HepG2 (cell line): ENCODE results near the gene TTBK1. TPM values are rescaled to one million over a fixed set of nuclear protein-coding genes. Genes with fewer than 3 reads are reported as not detected.
A peak's percentile ranks its signal among the peaks of the same experiment; 100 is the strongest.

ENCODE experiments used
- ARID3A ChIP-seq: IDR thresholded peaks from 2 replicates; pipeline ENCODE4 v1.6.1; 2012; ENCODE audit warnings: low read depth, low read length, improper control_type of control experiment
- GFI1 ChIP-seq: sonication (generic); formaldehyde crosslinking; IDR thresholded peaks from 2 replicates; pipeline ENCODE4 v1.5.0; 2020; ENCODE audit warnings: missing genetic modification reagents, mild to moderate bottlenecking, borderline replicate concordance
- GMEB1 ChIP-seq: sonication (generic); formaldehyde crosslinking; IDR thresholded peaks from 2 replicates; pipeline ENCODE4 v1.5.1; 2020; ENCODE audit warnings: missing genetic modification reagents, mild to moderate bottlenecking, borderline replicate concordance
- KDM6A ChIP-seq: IDR thresholded peaks from 2 replicates; pipeline ENCODE4 v1.6.1; 2016; ENCODE audit warnings: low read depth
- KLF6 ChIP-seq: IDR thresholded peaks from 2 replicates; pipeline ENCODE4 v1.8.0; 2016; ENCODE audit warnings: missing biosample characterization, missing genetic modification reagents
- MED13 ChIP-seq: sonication (generic); formaldehyde crosslinking; IDR thresholded peaks from 2 replicates; pipeline ENCODE4 v1.5.0; 2020; ENCODE audit warnings: missing genetic modification reagents
- PRMT3 ChIP-seq: sonication (generic); formaldehyde crosslinking; IDR thresholded peaks from 2 replicates; pipeline ENCODE4 v1.8.1; 2022; ENCODE audit warnings: low read depth, mild to moderate bottlenecking, moderate library complexity, missing genetic modification reagents, borderline replicate concordance
- RAD51 ChIP-seq: fragments of 450-650 bp; IDR thresholded peaks from 2 replicates; pipeline ENCODE4 v1.6.1; 2016; ENCODE audit warnings: borderline replicate concordance
- RERE ChIP-seq: IDR thresholded peaks from 2 replicates; pipeline ENCODE4 v1.6.1; 2016; ENCODE audit warnings: low read depth, missing genetic modification reagents, missing compliant biosample characterization
- RXRA ChIP-seq: sonication (generic); formaldehyde crosslinking; IDR thresholded peaks from 2 replicates; pipeline ENCODE4 v1.5.1; 2020; ENCODE audit warnings: missing genetic modification reagents
- SAFB2 ChIP-seq: sonication (generic); formaldehyde crosslinking; IDR thresholded peaks from 2 replicates; pipeline ENCODE4 v1.5.1; 2020; ENCODE audit warnings: missing genetic modification reagents, low read depth, mild to moderate bottlenecking, borderline replicate concordance
- SP140L ChIP-seq: sonication (generic); formaldehyde crosslinking; IDR thresholded peaks from 2 replicates; pipeline ENCODE4 v1.4.0; 2020; ENCODE audit warnings: missing genetic modification reagents, borderline replicate concordance
- ZKSCAN1 ChIP-seq: fragments of 150-350 bp; IDR thresholded peaks from 2 replicates; pipeline ENCODE4 v1.6.1; 2014; ENCODE audit warnings: low read length
- ZMYM4 ChIP-seq: sonication (generic); formaldehyde crosslinking; IDR thresholded peaks from 2 replicates; pipeline ENCODE4 v1.8.1; 2023; ENCODE audit warnings: mild to moderate bottlenecking, missing genetic modification reagents
- ZNF180 ChIP-seq: sonication (generic); formaldehyde crosslinking; IDR thresholded peaks from 2 replicates; pipeline ENCODE4 v1.4.0; 2020; ENCODE audit warnings: low read depth, missing genetic modification reagents, borderline replicate concordance
- ZNF205 ChIP-seq: IDR thresholded peaks from 2 replicates; pipeline ENCODE4 v1.6.1; 2018; ENCODE audit warnings: missing biosample characterization, missing genetic modification reagents
- ZNF3 ChIP-seq: IDR thresholded peaks from 2 replicates; pipeline ENCODE4 v1.7.0; 2017; ENCODE audit warnings: inconsistent platforms
- ZNF460 ChIP-seq: sonication (generic); formaldehyde crosslinking; IDR thresholded peaks from 2 replicates; pipeline ENCODE4 v1.5.1; 2020; ENCODE audit warnings: missing genetic modification reagents, mild to moderate bottlenecking, borderline replicate concordance
- ZNF572 ChIP-seq: sonication (generic); formaldehyde crosslinking; IDR thresholded peaks from 2 replicates; pipeline ENCODE4 v1.5.1; 2020; ENCODE audit warnings: mild to moderate bottlenecking, missing genetic modification reagents
- ZNF674 ChIP-seq: sonication (generic); formaldehyde crosslinking; IDR thresholded peaks from 2 replicates; pipeline ENCODE4 v1.5.0; 2020; ENCODE audit warnings: low read depth, mild to moderate bottlenecking, missing genetic modification reagents
- ZNF709 ChIP-seq: sonication (generic); formaldehyde crosslinking; IDR thresholded peaks from 2 replicates; pipeline ENCODE4 v1.5.0; 2020; ENCODE audit warnings: mild to moderate bottlenecking, missing genetic modification reagents
- ZNF773 ChIP-seq: sonication (generic); formaldehyde crosslinking; IDR thresholded peaks from 2 replicates; pipeline ENCODE4 v1.4.0; 2020; ENCODE audit warnings: missing genetic modification reagents, borderline replicate concordance
- ZNF780A ChIP-seq: sonication (generic); formaldehyde crosslinking; IDR thresholded peaks from 2 replicates; pipeline ENCODE4 v1.8.0; 2022; ENCODE audit warnings: mild to moderate bottlenecking, missing genetic modification reagents, moderate library complexity
- polyA plus RNA-seq, 8 experiments: library from polyadenylated mRNA; depleted of rRNA in 3 of 8; stranded (reverse) in 7 of 8; unstranded in 1 of 8; fragments of >200 nt; fragmentation: Illumina TruSeq in 4 of 8; extraction: Trizol in 4 of 8; gene quantifications; 2 replicates each; pipeline versions ENCODE4 v1.2.1 to v1.2.3, GENCODE V29; 2011 to 2016; ENCODE audit warnings: low read depth in 4 of 8, missing spikeins in 1 of 8, mixed read lengths in 1 of 8; ENCODE audit not compliant: insufficient read depth in 1 of 8
- total RNA-seq, 5 experiments: library from RNA; depleted of rRNA; stranded (reverse); fragments of >200 nt; fragmentation: Illumina TruSeq; extraction: Trizol; gene quantifications; 2 replicates each; pipeline ENCODE4 v1.2.3, GENCODE V29; 2016; ENCODE audit warnings: low read depth in 1 of 5

TTBK1 gene
- total and polyA plus RNA-seq, 2 of the 13 experiments (the other 11 are each of a cell fraction or from before 2014, with no cell fraction given): 0.24 to 0.33 TPM

GRCh38 chr6:43278524-43279078 is 35.3 kb downstream of the TTBK1 start (continued):
- TF ChIP-seq ARID3A: peak; percentile 26; the same call in 1 of the 2 replicates
- no peak; the same call in 1 of the 2 replicates for TF ChIP-seq MED13
- TF ChIP-seq ZMYM4 (CRISPR knock-in tag): no peak
- 0 out of 2 replicates have a peak, but pooled peaks have one; percentile 53 for TF ChIP-seq ZNF572 (CRISPR knock-in tag)
- TF ChIP-seq SAFB2 (CRISPR knock-in tag): peak; percentile 28; the same call in 1 of the 2 replicates
- no peak for TF ChIP-seq KLF6 (CRISPR knock-in tag)
- peak; percentile 61; the same call in 1 of the 2 replicates for TF ChIP-seq RXRA (CRISPR knock-in tag)
- TF ChIP-seq ZNF3: no peak
- no peak for TF ChIP-seq PRMT3 (CRISPR knock-in tag)
- TF ChIP-seq ZNF780A: no peak
- TF ChIP-seq SP140L (CRISPR knock-in tag): no peak
- no peak for TF ChIP-seq ZKSCAN1
- TF ChIP-seq KDM6A: peak; percentile 93
- no peak for TF ChIP-seq ZNF460
- no peak for TF ChIP-seq ZNF180 (CRISPR knock-in tag)
- TF ChIP-seq ZNF773 (CRISPR knock-in tag): no peak
- TF ChIP-seq GMEB1 (CRISPR knock-in tag): no peak; the same call in 1 of the 2 replicates
- TF ChIP-seq RERE (CRISPR knock-in tag): no peak
- no peak for TF ChIP-seq RAD51
- no peak for TF ChIP-seq ZNF709 (CRISPR knock-in tag)
- peak; percentile 17; the same call in 1 of the 2 replicates for TF ChIP-seq ZNF205 (CRISPR knock-in tag)
- no peak for TF ChIP-seq ZNF674 (CRISPR knock-in tag)
- TF ChIP-seq GFI1 (CRISPR knock-in tag): no peak
